PC-3 (cell line): ENCODE data around the gene METTL17. TPM values are rescaled to one million over a fixed set of nuclear protein-coding genes. Genes with fewer than 3 reads are reported as not detected.

Source experiments
- ATAC-seq: fragments of 200-7000 bp; cut with Tn5 transposase; 2 replicates; pipeline ENCODE4 v1.9.1; 2020; ENCODE audit warnings: mild to moderate bottlenecking, moderate library complexity
- BruUV-seq: library from RNA; stranded (reverse); fragments of 400-500 nt; replicated peaks from 2 replicates; lab custom pipeline; 2021; lab: Mats Ljungman, UMichigan
- CTCF ChIA-PET: fragments of 300-600 bp; sonication (Branson Sonifier 250); formaldehyde crosslinking; loops from one replicate; lab custom pipeline; 2022; ENCODE audit warnings: antibody characterized with exemption; lab: Charles Lee
- POLR2A ChIA-PET: fragments of 300-600 bp; sonication (Branson Sonifier 250); formaldehyde crosslinking; loops from one replicate; lab custom pipeline; 2022; ENCODE audit warnings: antibody characterized with exemption; ENCODE audit not compliant: unreplicated experiment; lab: Charles Lee
- DNase-seq: peaks from one replicate; pipeline ENCODE4 v3.0.0-alpha.2; 2015
- H2AFZ ChIP-seq: fragments of 300-600 bp; sonication (generic); 2 replicates; pipeline ENCODE4 v1.6.0; 2016; ENCODE audit warnings: antibody characterized with exemption, low read length
- H3F3A ChIP-seq: fragments of 300-600 bp; sonication (generic); one replicate; pipeline ENCODE4 v1.6.0; 2017; ENCODE audit warnings: antibody characterized with exemption, low read length, control low read depth, mild to moderate bottlenecking; ENCODE audit not compliant: unreplicated experiment
- H3K27ac ChIP-seq: fragments of 300-600 bp; sonication (generic); 2 replicates; pipeline ENCODE4 v1.5.1; 2016; ENCODE audit warnings: mild to moderate bottlenecking, low read length
- H3K27me3 ChIP-seq: fragments of 300-600 bp; sonication (generic); 2 replicates; pipeline ENCODE4 v1.6.1; 2016; ENCODE audit warnings: low read length, mixed read lengths
- H3K36me3 ChIP-seq: fragments of 300-600 bp; sonication (generic); 2 replicates; pipeline ENCODE4 v1.6.1; 2016; ENCODE audit warnings: low read depth, mixed run types, low read length, mixed read lengths
- H3K4me1 ChIP-seq: fragments of 300-600 bp; sonication (generic); 2 replicates; pipeline ENCODE4 v1.5.1; 2016; ENCODE audit warnings: low read length; ENCODE audit not compliant: insufficient read depth
- H3K4me2 ChIP-seq: fragments of 300-600 bp; sonication (generic); 2 replicates; pipeline ENCODE4 v1.6.0; 2016; ENCODE audit warnings: low read length
- H3K4me3 ChIP-seq: fragments of 300-600 bp; sonication (generic); 2 replicates; pipeline ENCODE4 v1.5.1; 2016; ENCODE audit warnings: mild to moderate bottlenecking, low read length, mixed read lengths
- H3K79me2 ChIP-seq: fragments of 300-600 bp; sonication (generic); 2 replicates; pipeline ENCODE4 v1.6.1; 2017; ENCODE audit warnings: low read length, mixed read lengths
- H3K9ac ChIP-seq: fragments of 300-600 bp; sonication (generic); 2 replicates; pipeline ENCODE4 v1.6.0; 2016; ENCODE audit warnings: mild to moderate bottlenecking, low read length
- H3K9me2 ChIP-seq: fragments of 300-600 bp; sonication (generic); replicated peaks from 2 replicates; pipeline ENCODE4 v1.6.1; 2016; ENCODE audit warnings: mixed run types, low read length, mixed read lengths
- H3K9me3 ChIP-seq: fragments of 300-600 bp; sonication (generic); 2 replicates; pipeline ENCODE4 v1.6.1; 2016; ENCODE audit warnings: low read length, mixed read lengths
- H4K20me1 ChIP-seq: fragments of 300-600 bp; sonication (generic); 2 replicates; pipeline ENCODE4 v1.6.1; 2016; ENCODE audit warnings: low read length, mixed read lengths
- EZH2 ChIP-seq: fragments of 300-600 bp; sonication (generic); IDR thresholded peaks from one replicate; pipeline ENCODE4 v1.6.1; 2017; ENCODE audit warnings: antibody characterized with exemption, mild to moderate bottlenecking, low read length; ENCODE audit not compliant: unreplicated experiment
- EZH2phosphoT487 ChIP-seq: fragments of 300-600 bp; sonication (generic); IDR thresholded peaks from 2 replicates; pipeline ENCODE4 v1.6.1; 2018; ENCODE audit warnings: mild to moderate bottlenecking, antibody characterized with exemption, low read length, borderline replicate concordance
- intact Hi-C: fragments of 100-400 bp; cut with micrococcal nuclease; formaldehyde crosslinking; loops from 2 replicates; pipeline ENCODE4 v1.9.0; 2023
- total RNA-seq: library from RNA; depleted of rRNA; stranded (reverse); fragments of >200 nt; gene quantifications from 2 replicates; pipeline ENCODE4 v1.2.3, GENCODE V29; 2014
- TF ChIP-seq, protein P1 (sequence below): fragments of 300-600 bp; sonication (generic); conservative IDR thresholded peaks from 2 replicates; pipeline ENCODE4 v1.5.1; 2017; ENCODE audit warnings: antibody characterized with exemption, low read depth, mild to moderate bottlenecking, low read length

METTL17 gene
- total RNA-seq, 1 experiment from 2014 or later, result 99.0 TPM

DNA sequence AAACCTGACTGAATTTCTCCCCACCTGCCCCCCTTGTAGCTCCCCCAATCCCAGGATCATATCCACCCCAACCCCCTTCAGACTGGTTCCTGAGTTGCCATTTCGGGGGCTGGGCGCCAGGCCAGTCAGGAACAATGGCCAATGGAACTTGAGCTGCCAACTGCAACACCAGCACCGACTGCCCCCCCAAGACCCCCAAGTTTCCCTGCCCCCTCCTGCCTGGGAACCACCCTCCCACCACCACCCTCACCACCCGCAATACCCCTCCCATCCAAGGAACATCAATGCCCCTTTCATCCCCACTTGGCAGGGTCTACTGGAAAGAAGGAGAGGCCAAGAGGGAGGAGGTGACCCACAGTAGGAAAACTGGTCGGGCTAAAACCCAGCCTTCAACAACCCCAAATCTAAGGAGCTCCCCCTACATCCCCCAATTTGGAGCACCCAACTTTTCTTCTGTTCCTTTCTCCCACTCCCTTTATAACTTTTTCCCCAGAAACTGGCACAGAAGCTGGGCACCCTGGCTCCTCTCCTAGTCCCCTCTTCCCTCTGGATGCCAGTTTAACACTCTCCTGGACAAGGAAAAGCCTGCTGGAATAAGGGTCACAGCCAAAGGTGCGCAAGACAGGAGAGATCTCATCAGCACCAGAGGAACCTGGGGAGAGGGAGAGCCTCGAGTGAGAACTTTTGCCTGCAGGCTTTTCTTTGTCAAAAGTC, 36.7 kb downstream of the METTL17 start:
- Histone ChIP-seq H3K36me3 (no peaks in the 10 kb centered on the region), H3K9me2 (no peaks in the 10 kb centered on the region), H3K9me3 (no peaks in the 10 kb centered on the region), H3K9ac (no peak overlapping the region), H2AFZ (no peak overlapping the region), H3K79me2 (no peaks in the 10 kb centered on the region), H3K27me3 (peaks cover 70% of the 10 kb centered on the region), H3K4me2 (no peak overlapping the region), H3K27ac (no peak overlapping the region), H3K4me3 (no peak overlapping the region), H3F3A (no peaks in the 10 kb centered on the region), H4K20me1 (no peaks in the 10 kb centered on the region), H3K4me1 (0 out of 2 replicates have a peak, but pooled peaks cover 4% of the 10 kb centered on the region)
- ChIA-PET CTCF (no interaction called here), POLR2A (no interaction called here)
- no TSS peak for BruUV-seq
- DNase-seq (no peak), ATAC-seq (no peak)
- TF ChIP-seq, protein P1, sequence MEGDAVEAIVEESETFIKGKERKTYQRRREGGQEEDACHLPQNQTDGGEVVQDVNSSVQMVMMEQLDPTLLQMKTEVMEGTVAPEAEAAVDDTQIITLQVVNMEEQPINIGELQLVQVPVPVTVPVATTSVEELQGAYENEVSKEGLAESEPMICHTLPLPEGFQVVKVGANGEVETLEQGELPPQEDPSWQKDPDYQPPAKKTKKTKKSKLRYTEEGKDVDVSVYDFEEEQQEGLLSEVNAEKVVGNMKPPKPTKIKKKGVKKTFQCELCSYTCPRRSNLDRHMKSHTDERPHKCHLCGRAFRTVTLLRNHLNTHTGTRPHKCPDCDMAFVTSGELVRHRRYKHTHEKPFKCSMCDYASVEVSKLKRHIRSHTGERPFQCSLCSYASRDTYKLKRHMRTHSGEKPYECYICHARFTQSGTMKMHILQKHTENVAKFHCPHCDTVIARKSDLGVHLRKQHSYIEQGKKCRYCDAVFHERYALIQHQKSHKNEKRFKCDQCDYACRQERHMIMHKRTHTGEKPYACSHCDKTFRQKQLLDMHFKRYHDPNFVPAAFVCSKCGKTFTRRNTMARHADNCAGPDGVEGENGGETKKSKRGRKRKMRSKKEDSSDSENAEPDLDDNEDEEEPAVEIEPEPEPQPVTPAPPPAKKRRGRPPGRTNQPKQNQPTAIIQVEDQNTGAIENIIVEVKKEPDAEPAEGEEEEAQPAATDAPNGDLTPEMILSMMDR, result no peak
- TF ChIP-seq EZH2phosphoT487, result no peak
- TF ChIP-seq EZH2, result no peak
- intact Hi-C loops, result no loop called here

DNA sequence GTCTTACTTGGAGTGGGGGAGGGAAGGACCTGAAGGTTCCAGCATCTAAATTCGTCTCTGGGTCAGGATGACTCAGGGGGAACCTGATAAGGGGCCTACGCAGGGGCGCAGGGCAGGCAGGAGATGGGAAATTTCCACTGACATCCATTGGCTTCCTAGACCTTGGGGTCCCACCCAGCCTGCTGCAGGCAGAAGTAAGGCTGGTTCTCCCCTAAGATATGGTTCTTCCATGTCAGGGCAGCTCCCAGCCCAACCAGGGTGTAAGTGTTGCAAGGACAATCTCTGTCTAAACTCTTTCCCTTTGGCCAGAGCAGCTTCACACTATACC, 37.2 kb downstream of the METTL17 start:
- ChIA-PET CTCF (no interaction called here), POLR2A (no interaction called here)
- DNase-seq (no peak), ATAC-seq (no peak)
- no peaks in the 10 kb centered on the region for H3F3A ChIP-seq
- H3K27ac ChIP-seq, result no peak overlapping the region
- H3K9me2 ChIP-seq, result no peaks in the 10 kb centered on the region
- no peak overlapping the region for H3K4me3 ChIP-seq
- H3K36me3 ChIP-seq, result no peaks in the 10 kb centered on the region
- 0 out of 2 replicates have a peak, but pooled peaks cover 4% of the 10 kb centered on the region for H3K4me1 ChIP-seq
- H4K20me1 ChIP-seq, result no peaks in the 10 kb centered on the region
- TF ChIP-seq EZH2phosphoT487 (no peak), EZH2 (no peak)
- TF ChIP-seq, protein P1, result no peak
- no peaks in the 10 kb centered on the region for H3K9me3 ChIP-seq
- no peak overlapping the region for H3K9ac ChIP-seq
- H2AFZ ChIP-seq, result no peak overlapping the region
- peaks cover 70% of the 10 kb centered on the region for H3K27me3 ChIP-seq
- H3K4me2 ChIP-seq, result no peak overlapping the region
- intact Hi-C loops, result no loop called here
- no peaks in the 10 kb centered on the region for H3K79me2 ChIP-seq
- no TSS peak for BruUV-seq

DNA sequence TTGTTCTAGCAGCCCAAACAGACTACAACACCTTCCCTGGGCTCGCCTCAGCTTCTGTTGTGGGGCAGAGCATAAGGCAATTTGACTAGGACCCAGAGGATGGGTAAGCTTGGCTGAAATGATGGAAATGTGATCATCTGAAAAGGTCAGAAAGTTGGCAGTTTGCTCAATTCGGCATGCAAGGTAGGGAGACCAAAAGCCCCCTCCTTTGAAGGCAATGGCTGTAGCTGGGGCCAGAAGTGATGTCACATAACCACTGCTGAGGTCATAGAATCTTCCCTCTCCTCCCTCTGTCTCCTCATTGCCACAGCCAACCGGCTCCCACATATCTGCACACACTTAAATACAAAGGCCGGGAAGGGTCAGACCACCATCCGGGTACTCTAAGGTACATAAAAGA, 40.1 kb downstream of the METTL17 start, which contains the start of gene TPPP2:
Gene TPPP2, plus strand, starts transcription at position 301 of the 400 bp plus-strand sequence. CDS start 365 bp downstream, outside the sequence.
- Histone ChIP-seq H3F3A (no peaks in the 10 kb centered on the region), H3K9me2 (no peaks in the 10 kb centered on the region), H3K27me3 (peaks cover 71% of the 10 kb centered on the region), H3K36me3 (no peaks in the 10 kb centered on the region), H2AFZ (no peak within 1 kb of the TSS), H4K20me1 (no peaks in the 10 kb centered on the region), H3K27ac (no peak within 1 kb of the TSS), H3K4me1 (no peaks in the 10 kb centered on the region), H3K4me3 (no peak within 1 kb of the TSS), H3K9me3 (no peaks in the 10 kb centered on the region), H3K79me2 (no peaks in the 10 kb centered on the region), H3K4me2 (no peak within 1 kb of the TSS), H3K9ac (no peak within 1 kb of the TSS)
- BruUV-seq, result no TSS peak
- DNase-seq (no peak), ATAC-seq (no peak)
- TF ChIP-seq EZH2phosphoT487, result no peak
- TF ChIP-seq, protein P1, result no peak
- CTCF ChIA-PET, result no interaction called here
- POLR2A ChIA-PET, result no interaction called here
- intact Hi-C loops, result no loop called here
